Stromal cell of bone marrow (primary cell): ENCODE results near the gene GOPC.

Source experiments
- DNase-seq: peaks from one replicate; pipeline ENCODE4 v3.0.0-alpha.2; 2012; ENCODE audit warnings: low read depth

The GOPC gene

GRCh38 chr6:117514655-117515054 lies 87.7 kb downstream of the GOPC start:
- DNase-seq = no peak

- no peak for DNase-seq
Observed at GRCh38 chr6:117513778-117514365, 88.4 kb downstream of the GOPC start.

GRCh38 chr6:117512987-117513573 lies 89.2 kb downstream of the GOPC start:
- DNase-seq = no peak

- no peak for DNase-seq
Observed at GRCh38 chr6:117512056-117512828, 90.1 kb downstream of the GOPC start.
